Eye (tissue), 1 donor: Measurements from ENCODE around the gene ALK.
A peak's percentile ranks its signal among the peaks of the same experiment; 100 is the strongest.

Experiments used
- DNase-seq: peaks from one replicate; pipeline ENCODE4 v3.0.0-alpha.2; 2015

ALK gene

DNA sequence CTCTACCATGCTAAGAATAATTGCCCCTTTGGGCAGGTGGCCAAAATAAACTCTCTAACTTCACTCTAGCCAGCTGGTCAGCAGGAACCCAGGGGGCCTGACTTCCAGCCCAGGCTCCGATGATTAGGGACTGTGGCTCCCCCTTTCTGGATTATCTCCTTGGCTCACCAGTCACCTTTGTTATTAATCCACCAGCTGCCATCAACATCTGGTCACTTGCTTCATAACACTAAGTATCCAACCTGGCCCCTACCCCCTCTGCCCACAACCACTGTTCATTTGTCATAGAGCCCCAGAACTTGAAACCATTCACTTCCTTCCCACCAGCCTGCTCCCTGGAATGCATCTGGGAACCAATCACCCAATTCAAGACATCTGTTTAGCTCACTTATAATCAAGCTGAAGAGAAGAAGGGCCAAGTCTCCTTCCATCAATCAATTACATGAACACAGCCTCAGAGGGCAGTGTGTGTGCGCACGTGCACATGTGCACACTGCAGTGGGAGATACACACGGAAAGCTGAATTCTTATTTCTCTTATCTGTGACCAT is 215.1 kb downstream of the ALK start:
- DNase-seq: peak; percentile 56

DNA sequence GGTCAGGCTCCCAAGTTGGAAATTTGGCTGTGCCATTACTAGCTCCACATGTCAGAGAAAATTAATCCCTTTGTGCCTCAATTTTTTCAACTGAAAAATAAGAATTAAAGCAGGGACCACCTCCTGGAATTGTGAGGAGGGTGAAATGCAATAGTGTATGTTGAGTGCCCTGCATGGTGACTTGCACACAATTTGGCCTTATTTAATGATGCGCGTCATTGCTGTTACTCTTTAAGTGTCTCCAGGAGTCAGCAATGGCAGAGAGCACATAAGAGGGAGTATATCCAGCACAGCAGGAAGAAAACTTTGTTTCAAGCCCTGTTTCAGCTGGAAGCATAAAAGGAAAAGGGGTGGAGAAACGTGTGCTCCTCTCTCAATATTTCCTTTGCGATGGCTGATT is 215.8 kb downstream of the ALK start:
- DNase-seq: no peak

DNA sequence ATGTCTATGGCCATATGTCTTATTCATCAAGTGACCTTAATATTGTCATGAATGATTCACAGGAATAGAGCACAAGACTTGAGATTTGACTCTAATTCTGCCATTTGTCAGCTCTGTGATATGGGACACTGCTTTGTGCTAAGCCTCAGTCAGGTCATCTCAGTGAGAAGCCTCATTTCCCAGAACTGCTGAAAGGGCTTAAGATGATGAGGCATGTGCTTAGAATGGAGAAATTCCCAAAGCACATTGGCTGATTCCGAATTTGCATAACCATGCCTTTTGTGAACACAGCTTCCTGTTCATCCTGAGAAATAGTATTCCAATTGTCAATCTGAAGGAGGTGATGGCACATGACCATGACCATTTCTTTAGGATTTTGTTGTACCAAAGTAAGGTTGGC is 218.1 kb downstream of the ALK start:
- no peak for DNase-seq

DNA sequence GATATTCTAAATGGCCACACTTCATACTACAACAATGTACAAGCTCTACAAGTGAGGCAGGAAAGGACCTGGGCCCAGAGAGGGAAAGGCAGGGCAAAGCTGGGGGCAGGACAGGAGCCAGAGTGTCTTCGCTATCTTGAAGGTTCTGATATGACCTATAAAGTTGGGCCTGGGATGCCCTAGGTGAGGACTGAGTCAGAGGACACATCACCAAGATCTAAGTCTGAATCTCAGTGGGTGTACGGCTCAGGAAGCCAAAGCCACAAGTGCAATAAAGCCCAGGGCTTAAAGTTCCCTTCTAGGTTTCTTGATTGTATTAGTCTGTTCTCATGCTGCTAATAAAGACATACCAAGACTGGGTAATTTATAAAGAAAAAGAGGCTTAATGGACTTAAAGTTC is 219.1 kb downstream of the ALK start:
- DNase-seq: no peak

GRCh38 chr2:29700560-29700959 is 220.8 kb downstream of the ALK start:
- no peak for DNase-seq

GRCh38 chr2:29699045-29699444 is 222.3 kb downstream of the ALK start:
- DNase-seq: no peak

DNA sequence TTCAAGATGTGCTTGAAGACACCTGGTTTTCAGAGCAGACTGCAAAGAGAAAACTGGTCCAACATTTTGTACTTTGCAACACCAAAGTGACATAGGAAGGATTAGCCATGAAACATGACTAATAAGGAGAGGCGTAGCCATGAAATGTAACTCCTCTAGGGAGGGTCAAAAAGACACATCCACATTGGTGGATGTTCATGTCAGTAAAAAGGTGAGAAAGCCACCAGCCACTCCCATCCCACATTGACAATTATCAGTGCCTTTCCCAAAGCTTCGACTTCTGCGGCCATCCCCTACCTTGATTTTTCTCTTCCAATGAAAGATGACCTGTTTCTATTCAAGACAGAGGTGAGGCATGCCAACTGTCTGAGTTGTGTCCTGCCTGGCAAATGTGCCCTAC is 223.2 kb downstream of the ALK start:
- DNase-seq: no peak

DNA sequence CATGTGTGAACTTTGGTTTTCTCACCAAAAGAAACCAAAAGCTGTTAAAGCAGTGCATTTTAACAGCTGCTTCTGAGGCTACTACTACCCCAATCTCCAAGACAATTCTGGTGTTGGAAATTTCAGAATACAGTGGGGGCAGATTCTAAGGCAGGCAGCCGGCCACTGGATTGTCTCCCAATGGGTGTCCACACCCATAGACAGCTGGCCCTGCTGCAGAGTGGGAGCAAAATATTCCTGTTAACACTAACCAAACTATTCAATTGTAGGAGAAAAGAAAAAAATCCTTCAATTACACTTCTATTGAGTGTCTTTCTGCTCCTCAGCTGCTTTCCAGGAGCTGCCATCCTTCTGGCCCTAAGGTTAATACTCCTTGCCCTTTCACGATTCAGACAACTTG is 223.7 kb downstream of the ALK start:
- no peak for DNase-seq

- no peak for DNase-seq
Observed at GRCh38 chr2:29697181-29697580, 224.2 kb downstream of the ALK start.

- DNase-seq: no peak
Observed at GRCh38 chr2:29694741-29695140, 226.6 kb downstream of the ALK start.

- no peak for DNase-seq
Observed at GRCh38 chr2:29691391-29691950, 229.9 kb downstream of the ALK start.

DNA sequence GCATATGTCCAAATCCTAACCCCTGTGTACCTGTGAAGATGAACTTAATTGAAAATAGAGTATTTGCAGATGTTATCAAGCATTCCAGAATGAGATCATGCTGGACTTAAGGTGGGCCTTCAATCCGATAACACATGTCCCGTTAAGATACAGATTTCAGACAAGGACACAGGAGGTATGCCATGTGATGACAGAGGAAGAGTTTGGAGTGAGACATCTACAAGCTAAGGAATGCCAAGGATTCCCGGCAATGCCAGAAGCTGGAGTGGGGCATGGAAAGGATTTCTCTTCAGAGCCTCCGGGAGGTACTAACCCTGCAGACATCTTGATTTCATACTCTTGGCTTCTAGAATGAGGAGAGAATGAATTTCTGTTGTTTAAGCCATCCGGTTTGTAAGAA is 231.7 kb downstream of the ALK start:
- no peak for DNase-seq

- no peak for DNase-seq
Observed at GRCh38 chr2:29688429-29688828, 233.0 kb downstream of the ALK start.

DNA sequence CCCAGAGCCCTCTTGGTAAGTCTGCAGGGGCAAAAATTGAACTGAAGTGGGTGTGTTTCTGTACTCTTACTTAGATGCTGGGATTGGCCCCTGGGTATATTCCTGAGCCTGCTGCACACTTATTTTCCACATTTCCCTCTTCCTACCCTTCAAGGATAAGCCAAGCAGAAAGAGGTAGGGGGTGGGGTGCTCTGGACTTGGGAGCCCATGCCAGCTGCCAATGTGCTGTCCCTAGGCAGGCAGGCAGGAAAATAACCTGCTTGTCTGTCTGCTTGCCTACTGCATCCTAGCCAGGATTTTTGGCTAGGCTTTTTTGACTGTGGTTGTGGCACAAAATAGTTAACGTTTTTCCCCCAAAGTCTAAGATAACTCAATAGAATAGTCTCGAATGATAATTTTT is 234.3 kb downstream of the ALK start:
- no peak for DNase-seq

GRCh38 chr2:29676886-29677453 is 244.4 kb downstream of the ALK start:
- DNase-seq: no peak

GRCh38 chr2:29664578-29664977 is 256.8 kb downstream of the ALK start:
- DNase-seq: no peak

DNA sequence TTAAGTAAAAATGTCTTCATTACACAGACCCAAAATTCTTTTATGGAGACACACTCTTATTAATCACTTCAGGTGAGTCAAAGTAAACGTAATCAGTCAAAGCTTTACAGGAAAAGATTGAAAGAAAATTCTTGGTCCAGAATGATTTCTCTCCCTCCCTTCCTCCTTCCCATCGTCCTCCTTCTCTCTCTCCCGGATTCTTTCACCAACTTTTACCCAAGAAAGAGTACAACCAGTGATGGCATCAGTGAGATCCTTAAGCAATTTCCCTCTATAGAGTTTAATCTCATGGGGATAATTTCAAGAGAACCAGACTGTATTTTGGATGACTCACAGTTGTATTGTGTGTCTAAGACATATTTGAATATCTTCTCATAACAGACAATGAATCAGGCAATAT is 258.1 kb downstream of the ALK start:
- DNase-seq: no peak

- DNase-seq: no peak
Observed at GRCh38 chr2:29662861-29663260, 258.5 kb downstream of the ALK start.

DNA sequence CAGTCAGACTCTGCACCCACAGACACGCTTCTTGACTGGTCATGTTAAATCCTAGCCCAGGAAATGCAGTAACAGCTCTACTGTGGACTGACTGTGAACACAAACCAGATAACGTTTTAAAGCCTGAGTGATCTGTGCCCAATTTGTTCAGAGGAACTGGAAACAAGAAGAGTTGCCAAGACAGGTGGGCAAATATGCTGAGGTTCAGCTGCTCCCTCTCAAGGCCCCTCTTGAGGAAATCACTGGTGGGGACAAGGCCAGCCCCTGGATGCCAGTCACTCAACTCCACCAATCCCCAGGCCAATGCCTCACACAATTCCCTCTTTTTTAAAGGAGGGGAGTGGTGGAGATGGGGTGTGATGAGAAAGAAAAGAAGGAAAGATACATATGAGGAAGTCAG is 261.2 kb downstream of the ALK start:
- DNase-seq: no peak

DNA sequence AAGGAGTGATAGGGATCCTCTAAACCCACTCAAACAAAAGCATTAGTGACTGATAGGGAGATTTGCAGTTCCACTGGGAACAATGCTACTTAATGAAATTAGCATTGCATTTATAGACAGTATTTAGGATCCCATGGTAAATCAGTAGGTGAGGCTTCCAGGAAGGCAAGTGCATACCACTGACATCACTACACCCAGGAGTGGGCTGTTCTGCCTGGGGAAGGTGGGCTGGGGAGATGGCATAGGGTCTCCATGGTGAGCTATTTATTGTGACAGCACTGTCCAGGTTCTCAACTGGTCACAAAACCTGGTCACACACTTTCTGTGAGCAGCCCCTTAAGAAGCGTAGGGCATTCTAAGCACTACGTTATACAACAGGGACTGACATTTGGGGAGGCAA is 262.2 kb downstream of the ALK start:
- no peak for DNase-seq

- DNase-seq: peak; percentile 55
Observed at GRCh38 chr2:29657674-29658073, 263.7 kb downstream of the ALK start.

GRCh38 chr2:29655391-29656086 is 265.8 kb downstream of the ALK start:
- DNase-seq: no peak

DNA sequence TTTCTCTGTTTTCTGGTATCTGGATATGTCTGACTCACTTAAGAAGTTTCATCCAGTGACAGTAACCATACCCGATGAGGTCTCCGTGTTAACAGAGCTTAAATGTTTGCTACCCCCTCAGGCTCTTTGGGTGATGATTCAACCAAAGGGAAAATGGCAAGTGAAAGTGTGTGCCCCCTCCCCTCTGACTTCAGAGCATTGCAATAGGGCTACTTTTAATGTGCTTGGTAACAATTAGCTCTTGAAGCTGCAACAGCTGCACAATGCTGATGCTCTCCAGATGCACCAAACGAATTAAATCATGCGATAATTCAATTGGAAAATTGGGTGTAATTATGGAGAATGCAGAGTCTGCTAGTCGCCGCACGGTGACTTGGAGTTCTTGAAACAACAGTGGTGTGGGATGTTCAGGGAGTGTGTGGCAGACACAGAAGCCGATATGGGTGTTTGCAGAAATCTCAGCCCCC is 270.7 kb downstream of the ALK start:
- peak; percentile 55 for DNase-seq

DNA sequence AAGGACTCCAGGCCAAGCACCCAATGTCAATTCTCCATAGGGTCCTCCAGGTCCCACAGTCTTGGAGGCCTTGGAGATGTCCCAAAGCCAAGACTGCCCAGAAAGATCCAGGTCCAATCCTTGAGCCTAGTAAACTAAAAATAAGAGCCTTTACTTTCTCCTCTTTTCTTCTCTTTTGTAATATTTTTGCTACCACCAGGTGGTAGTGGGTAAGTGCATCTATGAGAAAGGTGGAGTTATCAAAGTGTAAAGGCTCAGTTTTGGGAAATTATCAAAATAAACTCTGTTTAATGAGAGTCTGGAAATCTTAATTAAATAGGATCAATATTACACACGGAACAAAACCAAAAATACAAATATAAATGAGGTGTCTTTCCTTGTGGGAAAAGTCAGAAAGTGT is 276.4 kb downstream of the ALK start:
- DNase-seq: no peak
